ENCODE results near the gene TGFBR2. TPM values are rescaled to one million over a fixed set of nuclear protein-coding genes. Genes with fewer than 3 reads are reported as not detected.

TGFBR2 gene
- total RNA-seq, 1 donor: 37.1 TPM

GRCh38 chr3:30710017-30710416 lies 103.6 kb downstream of the TGFBR2 start:
- H3K4me3 ChIP-seq (ENCODE audit: low read depth, low read length): no peak overlapping the region
- DNase-seq (ENCODE audit: low read depth): no peak
- TF ChIP-seq CTCF (IDR thresholded peaks at IDR 0.05; ENCODE audit: insufficient read depth, low read depth, low read length): no peak

- DNase-seq (ENCODE audit: low read depth): no peak
- TF ChIP-seq CTCF (IDR thresholded peaks at IDR 0.05; ENCODE audit: insufficient read depth, low read depth, low read length): no peak
- H3K4me3 ChIP-seq (ENCODE audit: low read depth, low read length): no peak overlapping the region
Observed at GRCh38 chr3:30711151-30711550, 104.8 kb downstream of the TGFBR2 start.

- H3K4me3 ChIP-seq (ENCODE audit: low read depth, low read length): no peak overlapping the region
- TF ChIP-seq CTCF (IDR thresholded peaks at IDR 0.05; ENCODE audit: insufficient read depth, low read depth, low read length): no peak
- DNase-seq (ENCODE audit: low read depth): no peak
Observed at GRCh38 chr3:30711867-30712266, 105.5 kb downstream of the TGFBR2 start.

- no peak for DNase-seq (ENCODE audit: low read depth)
- TF ChIP-seq CTCF (IDR thresholded peaks at IDR 0.05; ENCODE audit: insufficient read depth, low read depth, low read length): no peak
- no peak overlapping the region for H3K4me3 ChIP-seq (ENCODE audit: low read depth, low read length)
Observed at GRCh38 chr3:30712991-30713390, 106.6 kb downstream of the TGFBR2 start.

GRCh38 chr3:30713885-30714503 lies 107.6 kb downstream of the TGFBR2 start:
- no peak overlapping the region for H3K4me3 ChIP-seq (ENCODE audit: low read depth, low read length)
- DNase-seq (ENCODE audit: low read depth): no peak
- no peak for TF ChIP-seq CTCF (IDR thresholded peaks at IDR 0.05; ENCODE audit: insufficient read depth, low read depth, low read length)

GRCh38 chr3:30719536-30719935 lies 113.1 kb downstream of the TGFBR2 start:
- no peak for TF ChIP-seq CTCF (IDR thresholded peaks at IDR 0.05; ENCODE audit: insufficient read depth, low read depth, low read length)
- DNase-seq (ENCODE audit: low read depth): no peak
- H3K4me3 ChIP-seq (ENCODE audit: low read depth, low read length): no peak overlapping the region

Measured in fibroblast of villous mesenchyme (primary cell).